ENCODE results near the gene RAD9B.
"Not testable (repeated sequence)": the region's sequence is repeated elsewhere in the genome, so short reads cannot be mapped to it uniquely, and the experiment has no call there.

RAD9B gene

GRCh38 chr12:110528277-110528839, 26.2 kb downstream of the RAD9B start:
- no peak for DNase-seq (ENCODE audit: low read depth)

- DNase-seq (ENCODE audit: low read depth), result no peak
These were observed 28.4 kb downstream of the RAD9B start for GRCh38 chr12:110530511-110530910.

- DNase-seq (ENCODE audit: low read depth), result no peak
These were observed 29.7 kb downstream of the RAD9B start for GRCh38 chr12:110531741-110532333.

GRCh38 chr12:110532644-110533043, 30.5 kb downstream of the RAD9B start:
- DNase-seq (ENCODE audit: low read depth), result no peak

GRCh38 chr12:110533607-110534006, 31.5 kb downstream of the RAD9B start:
- no peak for DNase-seq (ENCODE audit: low read depth)

GRCh38 chr12:110534811-110535210, 32.7 kb downstream of the RAD9B start:
- no peak for DNase-seq (ENCODE audit: low read depth)

- no peak for DNase-seq (ENCODE audit: low read depth)
These were observed 34.9 kb downstream of the RAD9B start for GRCh38 chr12:110536834-110537604.

- no peak for DNase-seq (ENCODE audit: low read depth)
These were observed 35.7 kb downstream of the RAD9B start for GRCh38 chr12:110537605-110538409.

- no peak for DNase-seq (ENCODE audit: low read depth)
These were observed 36.9 kb downstream of the RAD9B start for GRCh38 chr12:110538869-110539622.

- no peak for DNase-seq (ENCODE audit: low read depth)
These were observed 37.9 kb downstream of the RAD9B start for GRCh38 chr12:110540048-110540447.

GRCh38 chr12:110543252-110543959, 41.3 kb downstream of the RAD9B start:
- DNase-seq (ENCODE audit: low read depth), result no peak

GRCh38 chr12:110543965-110544364, 41.8 kb downstream of the RAD9B start:
- no peak for DNase-seq (ENCODE audit: low read depth)

GRCh38 chr12:110545259-110545658, 43.1 kb downstream of the RAD9B start:
- DNase-seq (ENCODE audit: low read depth), result not testable (repeated sequence)

- DNase-seq (ENCODE audit: low read depth), result no peak
These were observed 43.7 kb downstream of the RAD9B start for GRCh38 chr12:110545812-110546211.

GRCh38 chr12:110546339-110546738, 44.2 kb downstream of the RAD9B start:
- DNase-seq (ENCODE audit: low read depth), result no peak

- no peak for DNase-seq (ENCODE audit: low read depth)
These were observed 45.0 kb downstream of the RAD9B start for GRCh38 chr12:110547090-110547489.

GRCh38 chr12:110548678-110549077, 46.5 kb downstream of the RAD9B start:
- DNase-seq (ENCODE audit: low read depth), result no peak

- DNase-seq (ENCODE audit: low read depth), result no peak
These were observed 47.6 kb downstream of the RAD9B start for GRCh38 chr12:110549716-110550115.

GRCh38 chr12:110550981-110551380, 48.9 kb downstream of the RAD9B start:
- no peak for DNase-seq (ENCODE audit: low read depth)
